Omental fat pad (tissue), 4 donors: Measurements from ENCODE around the gene GLUD1. TPM values are rescaled to one million over a fixed set of nuclear protein-coding genes. Genes with fewer than 3 reads are reported as not detected.
"Not testable (repeated sequence)": the region's sequence is repeated elsewhere in the genome, so short reads cannot be mapped to it uniquely, and the experiment has no call there.

Experiments used
- ATAC-seq: fragments of 150-250 bp; one replicate; pipeline ENCODE4 v1.9.1; 2016; ENCODE audit warnings: mild to moderate bottlenecking, moderate library complexity; ENCODE audit not compliant: low FRiP score
- DNase-seq: peaks from one replicate; pipeline ENCODE4 v3.0.0-alpha.2; 2019; ENCODE audit warnings: low spot score
- CTCF ChIP-seq, 3 donors: fragments of 450-650 bp; IDR thresholded peaks; one replicate each; pipeline ENCODE4 v1.5.1; 2016 to 2017; ENCODE audit warnings: antibody characterized with exemption in 3 of 3, mild to moderate bottlenecking in 3 of 3, moderate library complexity in 2 of 3
- small RNA-seq: library from RNA; depleted of rRNA; stranded (forward); fragments of <200 nt; gene quantifications from one replicate; pipeline ENCODE3, GENCODE V24; 2016
- total RNA-seq, 4 donors: library from RNA; depleted of rRNA; stranded (reverse); fragments of >200 nt; gene quantifications; one replicate each; pipeline ENCODE4 v1.1.0, GENCODE V29; 2016

The GLUD1 gene
- total RNA-seq, 4 donors from 2014 or later, result 140 to 171 (median 157) TPM

GRCh38 chr10:87018127-87018526, 76.5 kb downstream of the GLUD1 start:
- not testable (repeated sequence) for ATAC-seq, DNase-seq

GRCh38 chr10:87014986-87015716, 79.5 kb downstream of the GLUD1 start:
- not testable (repeated sequence) for DNase-seq, ATAC-seq

- not testable (repeated sequence) for ATAC-seq, DNase-seq
These were observed 81.1 kb downstream of the GLUD1 start for GRCh38 chr10:87013528-87013927.

GRCh38 chr10:87009134-87009696, 85.4 kb downstream of the GLUD1 start:
- not testable (repeated sequence) for ATAC-seq, DNase-seq

GRCh38 chr10:87008303-87008702, 86.3 kb downstream of the GLUD1 start:
- not testable (repeated sequence) for ATAC-seq, DNase-seq

- not testable (repeated sequence) for ATAC-seq, DNase-seq
These were observed 87.0 kb downstream of the GLUD1 start for GRCh38 chr10:87007674-87008073.

GRCh38 chr10:87007124-87007523, 87.5 kb downstream of the GLUD1 start:
- DNase-seq, ATAC-seq: not testable (repeated sequence)

GRCh38 chr10:87000491-87000890, 94.2 kb downstream of the GLUD1 start:
- TF ChIP-seq CTCF (IDR thresholded peaks at IDR 0.05), result no peak
- ATAC-seq (peak; percentile 37), DNase-seq (no peak)

Small RNA genes within 50 kb of the gene (small RNA-seq; reads per million reads assigned to genes)
- gene AL136982.5 (not detected), gene FAM25A (not detected), gene RNU6-529P (not detected)

Other genes starting within 250 kb of the GLUD1 start
- 100 to 1,000 TPM in 1 of 4 donors, 10 to 100 TPM in 3; 29.3 to 148 (median 78.2) TPM for gene MMRN2, start 137.2 kb downstream of the GLUD1 start, total RNA-seq
- gene SNCG, start 136.2 kb downstream of the GLUD1 start, total RNA-seq, result 100 to 1,000 TPM in 3 of 4 donors, 10 to 100 TPM in 1; 70.9 to 252 (median 180) TPM
- 100 to 1,000 TPM; 504 to 829 (median 668) TPM for gene ADIRF, start 126.4 kb downstream of the GLUD1 start, total RNA-seq
- not detected for gene FAM25A, start 74.5 kb downstream of the GLUD1 start, total RNA-seq
- gene SHLD2, start 363 bp upstream of the GLUD1 start, total RNA-seq, result 10 to 100 TPM; 26.8 to 34.1 (median 30.9) TPM
- gene NUTM2A, start 130.6 kb upstream of the GLUD1 start, total RNA-seq, result 1 to 10 TPM in 2 of 4 donors, under 1 TPM in 2; 0.48 to 3.3 (median 0.98) TPM